IMR-90 (cell line): ENCODE measurements around the gene COL4A1.

Experiments used
- BHLHE40 ChIP-seq: fragments of 150-350 bp; IDR thresholded peaks from 2 replicates; pipeline ENCODE4 v1.6.1; 2016; ENCODE audit warnings: mild to moderate bottlenecking, low read depth, low read length
- USF2 ChIP-seq: fragments of 150-350 bp; IDR thresholded peaks from 2 replicates; pipeline ENCODE4 v1.6.1; 2017; ENCODE audit warnings: mild to moderate bottlenecking, antibody characterized with exemption, low read length, low read depth
- TF ChIP-seq, protein P1 (sequence below): conservative IDR thresholded peaks from 2 replicates; pipeline ENCODE4 v1.5.1; 2012; ENCODE audit warnings: mild to moderate bottlenecking, low read depth, low read length, improper control_type of control experiment

GRCh38 chr13:110228936-110229904 is 77.7 kb downstream of the COL4A1 start:
- no peak for TF ChIP-seq BHLHE40
- TF ChIP-seq, protein P1, sequence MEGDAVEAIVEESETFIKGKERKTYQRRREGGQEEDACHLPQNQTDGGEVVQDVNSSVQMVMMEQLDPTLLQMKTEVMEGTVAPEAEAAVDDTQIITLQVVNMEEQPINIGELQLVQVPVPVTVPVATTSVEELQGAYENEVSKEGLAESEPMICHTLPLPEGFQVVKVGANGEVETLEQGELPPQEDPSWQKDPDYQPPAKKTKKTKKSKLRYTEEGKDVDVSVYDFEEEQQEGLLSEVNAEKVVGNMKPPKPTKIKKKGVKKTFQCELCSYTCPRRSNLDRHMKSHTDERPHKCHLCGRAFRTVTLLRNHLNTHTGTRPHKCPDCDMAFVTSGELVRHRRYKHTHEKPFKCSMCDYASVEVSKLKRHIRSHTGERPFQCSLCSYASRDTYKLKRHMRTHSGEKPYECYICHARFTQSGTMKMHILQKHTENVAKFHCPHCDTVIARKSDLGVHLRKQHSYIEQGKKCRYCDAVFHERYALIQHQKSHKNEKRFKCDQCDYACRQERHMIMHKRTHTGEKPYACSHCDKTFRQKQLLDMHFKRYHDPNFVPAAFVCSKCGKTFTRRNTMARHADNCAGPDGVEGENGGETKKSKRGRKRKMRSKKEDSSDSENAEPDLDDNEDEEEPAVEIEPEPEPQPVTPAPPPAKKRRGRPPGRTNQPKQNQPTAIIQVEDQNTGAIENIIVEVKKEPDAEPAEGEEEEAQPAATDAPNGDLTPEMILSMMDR: no peak
- no peak for TF ChIP-seq USF2
